Loucy (cell line): Measurements from ENCODE around the gene NAA50.

Experiments used
- H2AFZ ChIP-seq: fragments of 200-600 bp; sonication (generic); 2 replicates; pipeline ENCODE4 v1.6.0; 2016; ENCODE audit warnings: antibody characterized with exemption, mild to moderate bottlenecking, low read length, moderate library complexity
- H3F3A ChIP-seq: fragments of 200-600 bp; 2 replicates; pipeline ENCODE4 v1.6.0; 2016; ENCODE audit warnings: antibody characterized with exemption, low read depth, mild to moderate bottlenecking
- H3K27me3 ChIP-seq: fragments of 200-600 bp; sonication (generic); 2 replicates; pipeline ENCODE4 v1.6.1; 2014; ENCODE audit warnings: low read length, mild to moderate bottlenecking; ENCODE audit not compliant: insufficient read depth, poor library complexity, severe bottlenecking
- H3K36me3 ChIP-seq: fragments of 200-600 bp; sonication (generic); 2 replicates; pipeline ENCODE4 v1.6.1; 2016; ENCODE audit warnings: low read length; ENCODE audit not compliant: insufficient read depth
- H3K4me1 ChIP-seq: fragments of 200-600 bp; sonication (generic); 2 replicates; pipeline ENCODE4 v1.5.1; 2014; ENCODE audit warnings: low read length, mild to moderate bottlenecking; ENCODE audit not compliant: insufficient read depth, poor library complexity, severe bottlenecking
- H3K4me2 ChIP-seq: fragments of 200-600 bp; sonication (generic); 2 replicates; pipeline ENCODE4 v1.6.0; 2014; ENCODE audit warnings: antibody characterized with exemption, low read length, low read depth, mild to moderate bottlenecking; ENCODE audit not compliant: poor library complexity, severe bottlenecking
- H3K4me3 ChIP-seq: fragments of 200-600 bp; sonication (generic); 2 replicates; pipeline ENCODE4 v1.5.1; 2014; ENCODE audit warnings: low read length, mild to moderate bottlenecking, mixed read lengths; ENCODE audit not compliant: poor library complexity, severe bottlenecking
- H3K79me2 ChIP-seq: fragments of 200-600 bp; sonication (generic); 2 replicates; pipeline ENCODE4 v1.6.1; 2014; ENCODE audit warnings: low read length; ENCODE audit not compliant: insufficient read depth
- H3K9ac ChIP-seq: fragments of 200-600 bp; sonication (generic); 2 replicates; pipeline ENCODE4 v1.6.0; 2014; ENCODE audit warnings: mild to moderate bottlenecking, low read depth, low read length, moderate library complexity; ENCODE audit not compliant: poor library complexity, severe bottlenecking
- H3K9me2 ChIP-seq: fragments of 200-600 bp; sonication (generic); replicated peaks from 2 replicates; pipeline ENCODE4 v1.6.1; 2016; ENCODE audit warnings: low read depth, low read length, mixed read lengths
- H3K9me3 ChIP-seq: fragments of 200-600 bp; sonication (generic); 2 replicates; pipeline ENCODE4 v1.6.1; 2014; ENCODE audit warnings: mild to moderate bottlenecking, antibody characterized with exemption, low read length, low read depth; ENCODE audit not compliant: insufficient read depth
- H4K20me1 ChIP-seq: fragments of 200-600 bp; sonication (generic); 2 replicates; pipeline ENCODE4 v1.6.0; 2014; ENCODE audit warnings: antibody characterized with exemption, low read length, mild to moderate bottlenecking; ENCODE audit not compliant: insufficient read depth, poor library complexity, severe bottlenecking
- EZH2phosphoT487 ChIP-seq: fragments of 200-600 bp; IDR thresholded peaks from 2 replicates; pipeline ENCODE4 v1.6.1; 2018; ENCODE audit warnings: antibody characterized with exemption, mild to moderate bottlenecking, moderate library complexity, borderline replicate concordance
- TF ChIP-seq, protein P1 (sequence below): fragments of 200-600 bp; sonication (generic); conservative IDR thresholded peaks from 2 replicates; pipeline ENCODE4 v1.5.1; 2014; ENCODE audit warnings: mild to moderate bottlenecking, antibody characterized with exemption, low read length

The NAA50 gene

DNA sequence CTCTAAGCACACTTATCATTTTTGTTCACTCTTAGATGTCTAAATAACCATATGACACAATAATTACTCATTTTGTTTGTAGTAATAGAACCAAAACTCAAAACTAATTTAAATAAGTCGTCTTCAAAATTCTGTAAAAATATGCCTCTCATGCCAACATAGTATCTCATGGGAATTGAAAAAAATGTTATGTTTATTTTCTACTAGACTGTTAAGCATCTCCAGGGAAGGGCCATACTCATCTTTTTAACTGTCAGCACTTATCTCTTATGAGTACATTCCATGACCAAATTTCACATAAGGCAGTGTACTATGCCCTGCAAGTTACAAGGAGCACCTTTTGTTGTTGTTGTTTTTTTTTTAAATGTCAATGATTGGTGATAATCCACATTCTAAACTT is 31.3 kb downstream of the NAA50 start:
- H3F3A ChIP-seq, result no peaks in the 10 kb centered on the region
- no peaks in the 10 kb centered on the region for H3K79me2 ChIP-seq
- no peaks in the 10 kb centered on the region for H3K9me2 ChIP-seq
- H3K4me1 ChIP-seq, result no peaks in the 10 kb centered on the region
- H3K27me3 ChIP-seq, result no peaks in the 10 kb centered on the region
- H3K9me3 ChIP-seq, result no peaks in the 10 kb centered on the region
- no peak overlapping the region for H3K4me3 ChIP-seq
- H3K9ac ChIP-seq, result no peak overlapping the region
- H4K20me1 ChIP-seq, result no peaks in the 10 kb centered on the region
- H3K4me2 ChIP-seq, result no peak overlapping the region
- no peak overlapping the region for H2AFZ ChIP-seq
- peaks cover 26% of the 10 kb centered on the region; the same call in 1 of the 2 replicates for H3K36me3 ChIP-seq
- TF ChIP-seq EZH2phosphoT487, result no peak

DNA sequence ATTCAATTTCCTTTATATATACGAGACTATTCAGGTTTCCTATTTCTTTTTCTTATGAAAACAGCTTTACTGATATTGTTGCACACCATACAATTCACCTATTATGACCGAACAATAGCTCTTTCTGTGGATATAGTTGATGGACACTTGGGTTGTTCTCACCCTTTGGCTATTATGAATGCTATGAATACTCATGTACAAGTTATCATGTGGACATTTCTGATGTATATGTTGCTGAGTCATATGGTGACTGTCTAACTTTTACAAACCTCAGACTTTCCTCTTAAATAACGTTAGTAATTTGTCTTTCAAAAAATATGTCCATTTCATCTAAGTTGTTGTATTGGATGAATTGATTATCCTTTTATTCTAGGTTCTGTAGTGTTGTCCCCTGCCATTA is 33.9 kb downstream of the NAA50 start:
- Histone ChIP-seq H3K9me3 (no peaks in the 10 kb centered on the region), H2AFZ (no peak overlapping the region), H3K36me3 (0 out of 2 replicates have a peak, but pooled peaks cover 5% of the 10 kb centered on the region), H4K20me1 (no peaks in the 10 kb centered on the region), H3K9ac (no peak overlapping the region), H3K4me2 (no peak overlapping the region), H3K4me3 (no peak overlapping the region), H3K27me3 (no peaks in the 10 kb centered on the region), H3F3A (no peaks in the 10 kb centered on the region), H3K9me2 (no peaks in the 10 kb centered on the region), H3K4me1 (no peaks in the 10 kb centered on the region), H3K79me2 (no peaks in the 10 kb centered on the region)
- TF ChIP-seq, protein P1, sequence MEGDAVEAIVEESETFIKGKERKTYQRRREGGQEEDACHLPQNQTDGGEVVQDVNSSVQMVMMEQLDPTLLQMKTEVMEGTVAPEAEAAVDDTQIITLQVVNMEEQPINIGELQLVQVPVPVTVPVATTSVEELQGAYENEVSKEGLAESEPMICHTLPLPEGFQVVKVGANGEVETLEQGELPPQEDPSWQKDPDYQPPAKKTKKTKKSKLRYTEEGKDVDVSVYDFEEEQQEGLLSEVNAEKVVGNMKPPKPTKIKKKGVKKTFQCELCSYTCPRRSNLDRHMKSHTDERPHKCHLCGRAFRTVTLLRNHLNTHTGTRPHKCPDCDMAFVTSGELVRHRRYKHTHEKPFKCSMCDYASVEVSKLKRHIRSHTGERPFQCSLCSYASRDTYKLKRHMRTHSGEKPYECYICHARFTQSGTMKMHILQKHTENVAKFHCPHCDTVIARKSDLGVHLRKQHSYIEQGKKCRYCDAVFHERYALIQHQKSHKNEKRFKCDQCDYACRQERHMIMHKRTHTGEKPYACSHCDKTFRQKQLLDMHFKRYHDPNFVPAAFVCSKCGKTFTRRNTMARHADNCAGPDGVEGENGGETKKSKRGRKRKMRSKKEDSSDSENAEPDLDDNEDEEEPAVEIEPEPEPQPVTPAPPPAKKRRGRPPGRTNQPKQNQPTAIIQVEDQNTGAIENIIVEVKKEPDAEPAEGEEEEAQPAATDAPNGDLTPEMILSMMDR, result no peak
- no peak for TF ChIP-seq EZH2phosphoT487

DNA sequence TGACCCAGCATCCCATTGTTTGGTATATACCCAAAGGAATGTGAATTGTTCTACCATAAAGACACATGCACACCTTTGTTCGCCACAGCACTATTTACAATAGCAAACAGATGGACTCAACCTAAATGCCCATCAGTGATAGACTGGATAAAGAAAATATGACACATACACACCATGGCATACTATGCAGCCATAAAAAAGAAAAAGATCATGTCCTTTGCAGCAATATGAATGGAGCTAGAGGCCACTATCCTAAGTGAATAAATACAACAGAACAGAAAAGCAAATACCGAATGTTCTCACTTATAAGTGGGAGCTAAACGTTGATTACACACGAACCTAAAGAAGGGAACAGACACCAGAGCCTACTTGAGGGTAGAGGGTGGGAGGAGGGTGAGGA is 38.2 kb downstream of the NAA50 start:
- H3K79me2 ChIP-seq, result no peaks in the 10 kb centered on the region
- H3F3A ChIP-seq, result no peaks in the 10 kb centered on the region
- no peaks in the 10 kb centered on the region for H3K27me3 ChIP-seq
- H2AFZ ChIP-seq, result no peak overlapping the region
- H3K9me3 ChIP-seq, result no peaks in the 10 kb centered on the region
- no peak overlapping the region for H3K4me3 ChIP-seq
- no peaks in the 10 kb centered on the region for H3K4me1 ChIP-seq
- H3K9me2 ChIP-seq, result no peaks in the 10 kb centered on the region
- H3K4me2 ChIP-seq, result no peak overlapping the region
- no peak overlapping the region for H3K9ac ChIP-seq
- no peaks in the 10 kb centered on the region for H3K36me3 ChIP-seq
- no peaks in the 10 kb centered on the region for H4K20me1 ChIP-seq
- no peak for TF ChIP-seq EZH2phosphoT487
- TF ChIP-seq, protein P1, result no peak

DNA sequence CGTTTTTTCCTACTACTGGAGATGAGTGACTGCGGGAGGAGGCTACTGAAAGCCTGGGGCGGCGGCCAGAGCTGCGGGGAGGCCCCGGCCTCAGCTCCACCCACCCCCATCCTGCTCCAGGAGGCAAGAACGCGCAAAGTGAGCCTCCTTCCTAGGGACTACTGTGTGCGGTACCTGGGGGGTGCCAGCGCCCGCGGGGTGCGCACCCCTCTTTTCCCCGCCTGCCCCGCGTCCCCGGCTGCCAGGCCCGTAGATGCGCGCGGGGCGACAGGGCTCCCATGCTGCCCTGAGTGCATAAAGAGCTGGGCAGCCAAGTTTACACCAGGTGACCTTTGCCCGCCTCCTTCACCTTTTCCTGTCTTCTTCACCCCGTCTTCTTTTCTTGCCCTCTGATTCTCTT is 47.1 kb downstream of the NAA50 start:
- no peak for TF ChIP-seq EZH2phosphoT487
- TF ChIP-seq, protein P1, result no peak
- Histone ChIP-seq H3K9me2 (no peaks in the 10 kb centered on the region), H4K20me1 (no peaks in the 10 kb centered on the region), H3K27me3 (no peaks in the 10 kb centered on the region), H3K36me3 (no peaks in the 10 kb centered on the region), H3K9me3 (no peaks in the 10 kb centered on the region), H3K4me1 (peaks cover 27% of the 10 kb centered on the region), H3K4me3 (no peak overlapping the region), H3K9ac (no peak overlapping the region), H2AFZ (no peak overlapping the region), H3K4me2 (no peak overlapping the region), H3F3A (no peaks in the 10 kb centered on the region), H3K79me2 (peaks cover 30% of the 10 kb centered on the region)
